Measurements from ENCODE around the gene THOC1. TPM values are rescaled to one million over a fixed set of nuclear protein-coding genes. Genes with fewer than 3 reads are reported as not detected.

THOC1 gene
- total RNA-seq, 2 donors from 2014 or later, result 8.9 to 11.4 TPM

DNA sequence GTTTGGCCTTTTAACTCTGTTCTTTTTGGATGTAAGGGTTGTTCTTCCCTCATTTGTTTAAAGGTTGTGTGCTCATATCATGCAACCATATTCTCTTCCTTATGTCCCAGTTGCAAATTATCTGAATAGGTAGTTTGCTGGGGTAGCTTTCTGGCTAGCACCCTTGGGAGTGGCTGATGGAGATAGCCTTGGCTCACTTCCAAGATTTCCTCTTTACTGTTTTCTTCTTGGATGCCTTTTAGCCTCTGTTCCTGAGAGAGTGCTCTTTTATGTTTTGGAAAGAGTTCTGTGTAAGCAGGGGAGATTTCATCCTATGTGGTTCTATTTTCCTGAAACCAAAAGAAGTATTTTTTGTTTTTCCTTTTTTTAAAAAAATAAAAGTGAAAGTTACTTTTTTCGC lies 84.1 kb downstream of the THOC1 start:
- no peak overlapping the region for H3K27ac ChIP-seq
- no peaks in the 10 kb centered on the region for H3K9me3 ChIP-seq
- no peaks in the 10 kb centered on the region for H3K27me3 ChIP-seq
- no peak overlapping the region for H3K4me3 ChIP-seq
- no peak for DNase-seq (ENCODE audit: low spot score)
- H3K4me1 ChIP-seq, result peaks cover 0 to 5% of the 10 kb centered on the region in 2 donors
- H3K36me3 ChIP-seq, result peaks cover 34% of the 10 kb centered on the region
- TF ChIP-seq, protein P1, sequence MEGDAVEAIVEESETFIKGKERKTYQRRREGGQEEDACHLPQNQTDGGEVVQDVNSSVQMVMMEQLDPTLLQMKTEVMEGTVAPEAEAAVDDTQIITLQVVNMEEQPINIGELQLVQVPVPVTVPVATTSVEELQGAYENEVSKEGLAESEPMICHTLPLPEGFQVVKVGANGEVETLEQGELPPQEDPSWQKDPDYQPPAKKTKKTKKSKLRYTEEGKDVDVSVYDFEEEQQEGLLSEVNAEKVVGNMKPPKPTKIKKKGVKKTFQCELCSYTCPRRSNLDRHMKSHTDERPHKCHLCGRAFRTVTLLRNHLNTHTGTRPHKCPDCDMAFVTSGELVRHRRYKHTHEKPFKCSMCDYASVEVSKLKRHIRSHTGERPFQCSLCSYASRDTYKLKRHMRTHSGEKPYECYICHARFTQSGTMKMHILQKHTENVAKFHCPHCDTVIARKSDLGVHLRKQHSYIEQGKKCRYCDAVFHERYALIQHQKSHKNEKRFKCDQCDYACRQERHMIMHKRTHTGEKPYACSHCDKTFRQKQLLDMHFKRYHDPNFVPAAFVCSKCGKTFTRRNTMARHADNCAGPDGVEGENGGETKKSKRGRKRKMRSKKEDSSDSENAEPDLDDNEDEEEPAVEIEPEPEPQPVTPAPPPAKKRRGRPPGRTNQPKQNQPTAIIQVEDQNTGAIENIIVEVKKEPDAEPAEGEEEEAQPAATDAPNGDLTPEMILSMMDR (IDR thresholded peaks at IDR 0.05), result no peak

DNA sequence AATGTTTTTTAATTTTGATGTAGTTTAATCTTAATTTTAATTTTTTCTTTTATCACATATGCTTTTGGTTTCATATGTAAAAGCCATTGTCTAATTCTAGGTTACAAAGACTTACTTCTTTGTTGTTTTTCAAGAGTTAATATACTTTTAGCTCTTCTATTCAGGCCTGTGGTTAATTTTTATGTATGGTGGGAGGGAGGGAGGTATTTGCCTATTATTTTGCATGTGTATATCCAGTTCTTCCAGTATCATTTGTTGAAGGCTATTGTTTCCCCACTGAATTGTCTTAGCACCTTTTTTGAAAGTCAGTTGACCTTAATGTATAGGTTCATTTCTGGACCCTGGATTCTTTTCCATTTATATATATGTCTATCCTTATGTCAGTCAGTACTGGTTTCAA lies 86.1 kb downstream of the THOC1 start:
- peaks cover 0 to 5% of the 10 kb centered on the region in 2 donors for H3K4me1 ChIP-seq
- TF ChIP-seq, protein P1 (IDR thresholded peaks at IDR 0.05), result no peak
- no peak for DNase-seq (ENCODE audit: low spot score)
- H3K36me3 ChIP-seq, result peaks cover 34% of the 10 kb centered on the region
- no peak overlapping the region for H3K27ac ChIP-seq
- H3K27me3 ChIP-seq, result no peaks in the 10 kb centered on the region
- H3K9me3 ChIP-seq, result no peaks in the 10 kb centered on the region
- H3K4me3 ChIP-seq, result no peak overlapping the region

- Histone ChIP-seq H3K27me3 (no peaks in the 10 kb centered on the region), H3K36me3 (peaks cover 27% of the 10 kb centered on the region), H3K27ac (no peak overlapping the region), H3K4me1 (peaks cover 0 to 5% of the 10 kb centered on the region in 2 donors), H3K9me3 (no peaks in the 10 kb centered on the region), H3K4me3 (no peak overlapping the region)
- TF ChIP-seq, protein P1 (IDR thresholded peaks at IDR 0.05), result no peak
- DNase-seq (ENCODE audit: low spot score), result no peak
Measured at GRCh38 chr18:179499-179898, 88.3 kb downstream of the THOC1 start.

DNA sequence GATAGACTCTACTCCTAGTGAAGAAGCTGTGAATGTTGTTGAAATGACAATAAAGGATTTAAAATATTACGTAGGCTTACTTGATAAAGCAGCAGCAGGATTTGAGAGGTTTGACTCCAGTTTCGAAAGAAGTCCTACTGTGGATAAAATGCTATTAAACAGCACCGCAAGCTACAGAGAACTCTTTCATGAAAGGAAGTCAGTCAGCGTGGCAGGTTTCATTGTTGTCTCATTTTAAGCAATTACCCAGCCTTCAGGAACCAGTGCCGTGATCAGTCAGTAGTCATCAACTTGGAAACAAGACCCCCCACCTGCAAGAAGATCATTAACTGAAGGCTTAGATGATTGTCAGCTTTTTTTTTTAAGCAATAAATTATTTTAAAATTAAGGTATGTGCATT lies 95.5 kb downstream of the THOC1 start:
- no peak for DNase-seq (ENCODE audit: low spot score)
- Histone ChIP-seq H3K36me3 (peaks cover 16% of the 10 kb centered on the region), H3K27me3 (no peaks in the 10 kb centered on the region), H3K9me3 (no peaks in the 10 kb centered on the region), H3K27ac (no peak overlapping the region), H3K4me1 (no peaks in the 10 kb centered on the region), H3K4me3 (no peak overlapping the region)
- TF ChIP-seq, protein P1 (IDR thresholded peaks at IDR 0.05), result no peak

Other genes with a start within 250 kb of the THOC1 start
- gene TUBB8B, start 218.4 kb downstream of the THOC1 start, total RNA-seq, result not detected
- 10 to 100 TPM; 18.0 to 21.5 TPM for gene USP14, start 109.5 kb downstream of the THOC1 start, total RNA-seq
- gene COLEC12, start 232.7 kb upstream of the THOC1 start, total RNA-seq, result 10 to 100 TPM; 10.9 to 15.3 TPM